B cell (primary cell): ENCODE data around the gene LBX2.

ENCODE experiments used
- EZH2 ChIP-seq: IDR thresholded peaks from 2 replicates; pipeline ENCODE4 v1.6.1; 2012; ENCODE audit warnings: borderline replicate concordance, low read depth, mild to moderate bottlenecking, moderate library complexity, low read length; ENCODE audit not compliant: insufficient read depth, poor library complexity, severe bottlenecking
- TF ChIP-seq, protein P1 (sequence below): fragments of 200-600 bp; IDR thresholded peaks from one replicate; pipeline ENCODE4 v1.8.0; 2022; ENCODE audit warnings: antibody characterized with exemption, mild to moderate bottlenecking

DNA sequence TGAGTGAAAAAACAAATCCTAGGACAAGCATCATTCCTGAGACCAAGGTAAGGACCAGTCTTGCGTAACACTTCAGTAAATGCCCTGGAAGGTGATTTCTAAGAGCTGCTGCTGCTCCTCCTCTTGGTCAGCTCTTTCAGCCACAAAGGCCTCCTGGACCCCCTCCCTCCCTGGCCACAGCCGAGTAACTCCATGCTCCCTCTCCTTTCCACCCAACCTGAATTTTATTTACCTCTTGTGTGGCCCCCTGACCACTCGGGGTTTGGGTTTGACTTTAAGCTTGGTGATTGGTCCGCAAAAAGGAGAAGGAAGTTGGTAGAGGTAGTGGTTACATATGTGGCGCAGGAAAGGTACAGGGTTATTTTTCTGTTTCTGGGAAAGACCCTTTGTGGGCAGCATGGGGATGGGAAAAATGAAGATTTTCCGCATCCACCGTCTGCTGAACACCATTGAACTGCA is 39.5 kb upstream of the LBX2 start:
- TF ChIP-seq, protein P1, sequence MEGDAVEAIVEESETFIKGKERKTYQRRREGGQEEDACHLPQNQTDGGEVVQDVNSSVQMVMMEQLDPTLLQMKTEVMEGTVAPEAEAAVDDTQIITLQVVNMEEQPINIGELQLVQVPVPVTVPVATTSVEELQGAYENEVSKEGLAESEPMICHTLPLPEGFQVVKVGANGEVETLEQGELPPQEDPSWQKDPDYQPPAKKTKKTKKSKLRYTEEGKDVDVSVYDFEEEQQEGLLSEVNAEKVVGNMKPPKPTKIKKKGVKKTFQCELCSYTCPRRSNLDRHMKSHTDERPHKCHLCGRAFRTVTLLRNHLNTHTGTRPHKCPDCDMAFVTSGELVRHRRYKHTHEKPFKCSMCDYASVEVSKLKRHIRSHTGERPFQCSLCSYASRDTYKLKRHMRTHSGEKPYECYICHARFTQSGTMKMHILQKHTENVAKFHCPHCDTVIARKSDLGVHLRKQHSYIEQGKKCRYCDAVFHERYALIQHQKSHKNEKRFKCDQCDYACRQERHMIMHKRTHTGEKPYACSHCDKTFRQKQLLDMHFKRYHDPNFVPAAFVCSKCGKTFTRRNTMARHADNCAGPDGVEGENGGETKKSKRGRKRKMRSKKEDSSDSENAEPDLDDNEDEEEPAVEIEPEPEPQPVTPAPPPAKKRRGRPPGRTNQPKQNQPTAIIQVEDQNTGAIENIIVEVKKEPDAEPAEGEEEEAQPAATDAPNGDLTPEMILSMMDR = no peak
- no peak for TF ChIP-seq EZH2
